ENCODE data around the gene GRIK3. TPM values are rescaled to one million over a fixed set of nuclear protein-coding genes. Genes with fewer than 3 reads are reported as not detected.

GRIK3 gene
- total RNA-seq, 6 experiments from 2014 or later: not detected

DNA sequence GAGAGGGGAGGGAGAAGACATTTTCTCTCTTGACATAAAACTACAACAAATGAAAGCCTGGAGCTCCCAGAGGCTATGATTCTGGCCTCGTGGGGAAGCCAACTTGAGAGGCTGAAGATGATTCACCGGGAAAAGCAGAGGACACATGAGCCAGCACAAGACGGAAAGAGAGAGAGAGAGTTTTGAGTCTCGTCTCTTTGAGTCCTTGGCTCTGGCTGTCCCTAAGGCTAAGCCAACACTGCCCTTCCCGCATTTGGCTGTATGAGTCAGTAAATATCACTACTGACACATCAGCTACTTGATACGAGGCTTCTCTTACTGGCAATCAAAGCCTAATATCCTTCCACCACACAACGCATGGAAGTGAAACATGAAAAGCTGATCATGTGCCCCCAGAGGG, 95.5 kb downstream of the GRIK3 start:
- H3K4me1 Mint-ChIP-seq (ENCODE audit: low read depth): no peaks in the 10 kb centered on the region
- 0 out of 2 replicates have a peak, but pooled peaks cover 6% of the 10 kb centered on the region for H3K36me3 Mint-ChIP-seq (ENCODE audit: low read depth)
- H3K27ac Mint-ChIP-seq: no peak overlapping the region
- no peak for DNase-seq
- H3K27me3 Mint-ChIP-seq (ENCODE audit: insufficient read depth): no peaks in the 10 kb centered on the region
- H3K9me3 Mint-ChIP-seq: peaks cover 50% of the 10 kb centered on the region
- TF ChIP-seq, protein P1, sequence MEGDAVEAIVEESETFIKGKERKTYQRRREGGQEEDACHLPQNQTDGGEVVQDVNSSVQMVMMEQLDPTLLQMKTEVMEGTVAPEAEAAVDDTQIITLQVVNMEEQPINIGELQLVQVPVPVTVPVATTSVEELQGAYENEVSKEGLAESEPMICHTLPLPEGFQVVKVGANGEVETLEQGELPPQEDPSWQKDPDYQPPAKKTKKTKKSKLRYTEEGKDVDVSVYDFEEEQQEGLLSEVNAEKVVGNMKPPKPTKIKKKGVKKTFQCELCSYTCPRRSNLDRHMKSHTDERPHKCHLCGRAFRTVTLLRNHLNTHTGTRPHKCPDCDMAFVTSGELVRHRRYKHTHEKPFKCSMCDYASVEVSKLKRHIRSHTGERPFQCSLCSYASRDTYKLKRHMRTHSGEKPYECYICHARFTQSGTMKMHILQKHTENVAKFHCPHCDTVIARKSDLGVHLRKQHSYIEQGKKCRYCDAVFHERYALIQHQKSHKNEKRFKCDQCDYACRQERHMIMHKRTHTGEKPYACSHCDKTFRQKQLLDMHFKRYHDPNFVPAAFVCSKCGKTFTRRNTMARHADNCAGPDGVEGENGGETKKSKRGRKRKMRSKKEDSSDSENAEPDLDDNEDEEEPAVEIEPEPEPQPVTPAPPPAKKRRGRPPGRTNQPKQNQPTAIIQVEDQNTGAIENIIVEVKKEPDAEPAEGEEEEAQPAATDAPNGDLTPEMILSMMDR (IDR thresholded peaks at IDR 0.05): no peak
- H3K4me3 Mint-ChIP-seq: no peak overlapping the region

DNA sequence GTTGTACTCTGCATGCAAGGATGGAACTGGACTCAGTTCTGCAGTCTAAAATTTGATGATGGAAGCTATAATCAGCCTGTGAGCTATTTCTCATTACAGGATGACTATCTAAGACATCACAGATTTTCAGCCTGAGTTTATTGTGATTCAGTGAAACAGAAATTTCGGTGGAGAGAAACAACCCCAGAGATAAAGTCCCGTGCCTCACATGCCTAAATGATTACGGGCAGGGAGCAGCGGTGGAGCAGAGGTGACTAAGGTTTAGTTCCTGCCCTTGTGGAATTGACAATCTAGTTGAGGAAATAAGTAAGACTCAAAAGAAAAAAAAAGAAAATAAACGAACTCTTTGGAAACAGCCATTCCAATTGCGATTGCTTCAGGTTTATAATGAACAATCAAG, 96.9 kb downstream of the GRIK3 start:
- TF ChIP-seq, protein P1 (IDR thresholded peaks at IDR 0.05): no peak
- no peak for DNase-seq
- Mint-ChIP-seq H3K9me3 (peaks cover 50% of the 10 kb centered on the region), H3K36me3 (ENCODE audit: low read depth) (0 out of 2 replicates have a peak, but pooled peaks cover 6% of the 10 kb centered on the region), H3K27me3 (ENCODE audit: insufficient read depth) (no peaks in the 10 kb centered on the region), H3K4me3 (no peak overlapping the region), H3K4me1 (ENCODE audit: low read depth) (no peaks in the 10 kb centered on the region), H3K27ac (no peak overlapping the region)

DNA sequence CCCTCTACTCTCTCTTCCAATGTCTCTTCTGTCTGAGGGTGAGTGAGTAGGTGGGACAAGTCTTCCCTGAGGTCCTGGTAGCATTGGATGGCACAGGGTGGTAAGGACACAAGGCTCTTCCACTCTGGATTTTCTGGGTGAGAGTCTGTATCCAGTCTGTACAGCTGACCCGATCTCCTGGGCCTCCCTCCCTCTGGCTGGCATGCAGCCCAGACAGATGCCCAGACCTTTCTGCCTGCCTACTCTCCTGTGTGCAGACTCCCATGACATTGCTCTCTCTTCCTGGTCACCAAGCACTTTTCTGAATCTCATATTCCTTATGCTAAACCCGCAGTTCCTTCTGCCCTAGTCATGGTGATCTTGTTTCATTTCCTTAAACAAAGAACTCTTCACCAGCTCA, 100.3 kb downstream of the GRIK3 start:
- TF ChIP-seq, protein P1 (IDR thresholded peaks at IDR 0.05): no peak
- Mint-ChIP-seq H3K9me3 (peaks cover 32% of the 10 kb centered on the region), H3K36me3 (ENCODE audit: low read depth) (0 out of 2 replicates have a peak, but pooled peaks cover 6% of the 10 kb centered on the region), H3K27me3 (ENCODE audit: insufficient read depth) (no peaks in the 10 kb centered on the region), H3K27ac (no peak overlapping the region), H3K4me3 (no peak overlapping the region), H3K4me1 (ENCODE audit: low read depth) (no peaks in the 10 kb centered on the region)
- DNase-seq: no peak

DNA sequence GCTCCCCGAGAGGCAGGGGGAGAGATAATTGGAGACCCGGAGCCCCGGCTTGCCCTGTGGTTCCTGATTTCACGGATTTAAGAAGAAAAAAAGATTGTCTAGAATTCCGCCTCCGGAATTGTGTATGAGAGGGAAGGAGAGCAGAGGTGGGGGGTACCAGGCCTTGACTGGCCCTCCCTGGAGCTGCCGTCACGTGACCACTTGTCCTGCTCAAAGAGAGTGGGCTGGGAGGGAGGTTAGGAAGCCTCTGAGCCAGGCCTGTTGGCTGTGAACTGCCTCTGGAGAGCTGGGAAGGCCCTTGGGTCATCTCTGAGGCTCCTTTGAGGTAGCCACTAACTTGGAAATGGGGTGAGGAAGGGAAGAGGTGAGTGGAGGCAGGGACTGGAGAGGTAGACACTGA, 106.5 kb downstream of the GRIK3 start:
- Mint-ChIP-seq H3K27me3 (ENCODE audit: insufficient read depth) (no peaks in the 10 kb centered on the region; the same call in 1 of the 2 replicates), H3K4me1 (ENCODE audit: low read depth) (no peaks in the 10 kb centered on the region), H3K9me3 (peaks cover 33% of the 10 kb centered on the region), H3K36me3 (ENCODE audit: low read depth) (no peaks in the 10 kb centered on the region), H3K27ac (no peak overlapping the region), H3K4me3 (no peak overlapping the region)
- TF ChIP-seq, protein P1 (IDR thresholded peaks at IDR 0.05): no peak
- DNase-seq: no peak

DNA sequence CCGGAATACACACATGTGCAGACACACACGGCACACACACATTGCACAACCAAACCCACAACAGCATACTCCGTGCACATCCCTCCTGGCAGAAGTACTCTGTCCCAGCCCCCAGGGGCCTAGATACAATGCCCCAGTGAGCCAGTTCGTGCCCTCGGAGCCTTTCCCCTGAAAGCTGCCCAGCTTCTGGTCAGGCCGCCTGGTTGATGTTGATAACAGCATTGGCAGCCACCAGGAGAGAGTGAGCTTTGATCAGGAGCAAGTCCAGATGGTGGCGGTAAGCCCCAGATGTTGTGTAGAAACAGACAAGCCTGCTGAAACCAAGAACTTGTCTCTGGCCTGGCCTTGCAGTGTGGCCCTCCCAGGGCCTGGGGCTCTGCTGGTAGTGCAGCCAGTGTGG, 109.1 kb downstream of the GRIK3 start:
- peaks cover 54% of the 10 kb centered on the region for H3K9me3 Mint-ChIP-seq
- H3K27me3 Mint-ChIP-seq (ENCODE audit: insufficient read depth): no peaks in the 10 kb centered on the region; the same call in 1 of the 2 replicates

More for the DNA sequence above, 109.1 kb downstream of the GRIK3 start:
- Mint-ChIP-seq H3K36me3 (ENCODE audit: low read depth) (no peaks in the 10 kb centered on the region), H3K27ac (no peak overlapping the region), H3K4me3 (no peak overlapping the region), H3K4me1 (ENCODE audit: low read depth) (no peaks in the 10 kb centered on the region)
- TF ChIP-seq, protein P1 (IDR thresholded peaks at IDR 0.05): no peak
- no peak for DNase-seq

Data from HFFc6 (cell line).